Skeletal muscle tissue (tissue), 4 donors: ENCODE results near the gene KRTAP10-6. TPM values are rescaled to one million over a fixed set of nuclear protein-coding genes. Genes with fewer than 3 reads are reported as not detected.
"Not testable (repeated sequence)": the region's sequence is repeated elsewhere in the genome, so short reads cannot be mapped to it uniquely, and the experiment has no call there.

Experiments used
- H3K27ac ChIP-seq: one replicate; pipeline ENCODE4 v1.7.0; 2013; ENCODE audit warnings: mild to moderate bottlenecking, low read depth, low read length, inconsistent platforms
- H3K27me3 ChIP-seq, 3 donors: one replicate each; pipeline ENCODE4 v1.7.0; 2013; ENCODE audit warnings: low read length in 3 of 3; ENCODE audit not compliant: control insufficient read depth in 3 of 3, insufficient read depth in 3 of 3
- H3K36me3 ChIP-seq, 3 donors: one replicate each; pipeline ENCODE4 v1.7.0; 2013; ENCODE audit warnings: low read length in 3 of 3; ENCODE audit not compliant: control insufficient read depth in 3 of 3, insufficient read depth in 3 of 3
- H3K4me1 ChIP-seq, 3 donors: one replicate each; pipeline ENCODE4 v1.7.0; 2013; ENCODE audit warnings: low read length in 3 of 3, mild to moderate bottlenecking in 3 of 3; ENCODE audit not compliant: control insufficient read depth in 3 of 3, insufficient read depth in 3 of 3
- H3K4me3 ChIP-seq, 3 donors: one replicate each; pipeline ENCODE4 v1.7.0; 2013; ENCODE audit warnings: low read length in 3 of 3
- H3K9ac ChIP-seq, 3 donors: one replicate each; pipeline ENCODE4 v1.7.0; 2013; ENCODE audit warnings: low read length in 3 of 3, mild to moderate bottlenecking in 3 of 3, moderate library complexity in 2 of 3, low read depth in 1 of 3
- H3K9me3 ChIP-seq, 3 donors: one replicate each; pipeline ENCODE4 v1.7.0; 2013; ENCODE audit warnings: low read length in 3 of 3; ENCODE audit not compliant: control insufficient read depth in 3 of 3
- total RNA-seq: library from RNA; depleted of rRNA; stranded (reverse); fragments of >200 nt; gene quantifications from one replicate; pipeline ENCODE4 v1.2.3, GENCODE V29; 2014
- donor health status: Osteomylitis.

Gene KRTAP10-6
- total RNA-seq, 1 donor from 2014 or later = not detected

DNA sequence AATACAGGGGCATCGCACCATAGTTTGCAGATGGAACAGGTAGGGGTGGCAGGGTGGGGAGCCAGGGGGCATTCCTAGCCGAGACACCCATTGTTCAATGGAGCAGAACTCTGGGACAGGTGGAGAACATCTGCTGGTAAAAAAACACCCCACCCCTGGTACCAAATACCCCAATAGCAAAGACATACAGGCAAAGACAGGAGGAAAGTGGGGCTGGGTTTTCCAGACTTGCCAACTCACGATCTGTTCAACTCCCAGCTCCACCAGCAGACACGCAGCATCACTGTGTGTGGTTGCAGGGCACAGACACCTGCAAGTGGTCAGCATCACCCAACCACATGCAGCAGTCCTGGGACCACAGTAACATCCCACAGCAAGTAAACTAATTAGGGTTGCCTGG is 19.2 kb upstream of the KRTAP10-6 start:
- Histone ChIP-seq H3K9me3 (peaks cover 2 to 7% (median 7%) of the 10 kb centered on the region in 3 donors), H3K36me3 (no peaks in the 10 kb centered on the region), H3K9ac (no peak overlapping the region), H3K4me1 (no peaks in the 10 kb centered on the region), H3K4me3 (no peak overlapping the region), H3K27ac (no peak overlapping the region), H3K27me3 (peaks cover 32 to 46% (median 37%) of the 10 kb centered on the region in 3 donors)

DNA sequence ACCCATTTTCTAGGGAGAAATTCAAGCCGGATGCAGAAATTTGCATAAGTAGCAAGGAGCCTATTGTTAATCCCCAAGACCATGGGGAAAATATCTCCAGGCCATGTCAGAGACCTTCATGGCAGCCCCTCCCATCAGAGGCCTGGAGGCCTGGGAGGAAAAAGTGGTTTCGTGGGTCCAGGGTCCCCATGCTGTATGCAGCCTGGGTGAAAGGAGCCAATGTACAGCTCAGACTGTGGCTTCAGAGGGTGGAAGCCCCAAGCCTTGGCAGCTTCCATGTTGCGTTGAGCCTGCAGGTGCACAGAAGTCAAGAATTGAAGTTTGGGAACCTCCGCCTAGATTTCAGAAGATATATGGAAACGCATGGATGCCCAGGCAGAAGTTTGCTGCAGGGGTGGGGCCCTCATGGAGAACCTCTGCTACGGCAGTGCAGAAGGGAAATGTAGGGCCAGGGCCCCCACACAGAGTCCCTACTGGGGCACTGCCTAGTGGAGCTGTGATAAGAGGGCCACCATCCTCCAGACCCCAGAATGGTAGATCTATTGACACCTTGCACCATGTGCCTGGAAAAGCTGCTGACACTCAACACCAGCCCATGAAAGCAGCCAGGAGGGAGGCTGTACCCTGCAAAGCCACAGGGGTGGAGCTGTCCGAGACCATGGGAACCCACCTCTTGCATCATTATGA is 18.0 kb upstream of the KRTAP10-6 start:
- H3K27me3 ChIP-seq = peaks cover 24 to 36% (median 28%) of the 10 kb centered on the region in 3 donors
- not testable (repeated sequence) for H3K9ac ChIP-seq, H3K4me1 ChIP-seq, H3K36me3 ChIP-seq, H3K4me3 ChIP-seq, H3K9me3 ChIP-seq, H3K27ac ChIP-seq

DNA sequence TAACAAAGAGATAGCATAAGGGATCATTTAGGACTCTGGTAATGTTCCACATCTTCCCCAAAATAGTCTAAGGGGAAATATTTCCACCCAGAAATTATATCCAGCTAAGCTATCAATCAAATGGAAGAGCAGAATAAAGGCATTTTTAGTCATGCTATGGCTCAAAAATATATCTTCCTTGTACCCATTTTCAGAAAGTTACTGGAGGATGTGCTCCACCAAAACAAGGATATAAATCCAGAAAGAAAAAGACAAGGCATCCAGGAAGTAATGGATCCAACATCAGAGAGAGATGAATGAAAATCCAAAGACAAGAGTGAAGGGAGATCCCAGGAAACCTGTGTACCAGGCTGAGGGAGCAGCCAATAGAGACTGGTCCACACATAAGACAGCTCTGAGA is 16.9 kb upstream of the KRTAP10-6 start:
- Histone ChIP-seq H3K36me3 (no peaks in the 10 kb centered on the region), H3K4me1 (no peaks in the 10 kb centered on the region), H3K27ac (no peak overlapping the region), H3K27me3 (peaks cover 16 to 26% (median 18%) of the 10 kb centered on the region in 3 donors), H3K9ac (no peak overlapping the region), H3K9me3 (peaks cover 2 to 9% (median 7%) of the 10 kb centered on the region in 3 donors), H3K4me3 (no peak overlapping the region)

DNA sequence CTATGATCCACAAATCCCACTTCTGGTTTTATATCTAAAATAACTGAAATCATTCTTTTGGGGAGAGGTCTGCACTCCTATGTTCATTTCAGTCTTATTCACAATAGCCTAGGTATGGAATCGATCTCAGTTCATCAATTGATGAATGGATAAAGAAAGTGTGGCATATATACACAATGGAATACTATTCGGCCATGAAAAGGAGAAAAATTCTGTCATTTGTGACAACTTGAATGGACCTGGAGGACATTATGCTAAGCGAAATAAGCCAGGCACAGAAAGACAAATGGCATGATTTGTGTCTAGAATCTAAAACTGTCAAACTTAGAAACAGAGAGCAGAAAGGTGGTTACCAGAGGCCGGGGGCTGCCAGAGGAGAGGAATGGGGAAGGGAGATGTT is 14.2 kb upstream of the KRTAP10-6 start:
- peaks cover 2 to 8% (median 2%) of the 10 kb centered on the region in 3 donors for H3K9me3 ChIP-seq

DNA sequence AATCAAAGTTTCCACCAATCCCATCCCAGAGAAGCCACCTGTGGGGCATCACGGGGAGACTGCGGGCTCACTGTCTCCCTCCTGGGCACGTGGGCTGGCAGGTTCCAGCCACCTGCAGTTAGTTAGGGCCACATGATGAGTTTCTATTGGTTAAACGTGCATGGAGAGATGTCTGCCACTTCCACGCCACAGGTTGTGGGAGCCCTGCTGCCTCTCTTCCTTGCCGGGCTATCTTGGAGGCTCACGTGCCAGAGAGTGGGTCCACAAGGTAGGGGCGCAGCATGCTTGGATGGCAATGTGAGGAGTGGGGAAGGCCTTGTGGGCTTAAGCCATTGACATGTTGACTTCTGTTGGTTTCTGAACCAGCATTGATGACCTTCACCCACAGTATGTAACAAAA is 11.6 kb upstream of the KRTAP10-6 start:
- H3K27ac ChIP-seq = no peak overlapping the region
- peaks cover 0 to 5% (median 0%) of the 10 kb centered on the region in 3 donors for H3K9me3 ChIP-seq
- no peak overlapping the region for H3K9ac ChIP-seq
- H3K27me3 ChIP-seq = peaks cover 34 to 47% (median 42%) of the 10 kb centered on the region in 3 donors
- no peaks in the 10 kb centered on the region for H3K4me1 ChIP-seq
- no peak overlapping the region for H3K4me3 ChIP-seq
- H3K36me3 ChIP-seq = no peaks in the 10 kb centered on the region

More for the DNA sequence above, 14.2 kb upstream of the KRTAP10-6 start:
- Histone ChIP-seq H3K4me3 (no peak overlapping the region), H3K27ac (no peak overlapping the region), H3K36me3 (no peaks in the 10 kb centered on the region), H3K4me1 (no peaks in the 10 kb centered on the region), H3K27me3 (peaks cover 21 to 32% (median 26%) of the 10 kb centered on the region in 3 donors), H3K9ac (no peak overlapping the region)

DNA sequence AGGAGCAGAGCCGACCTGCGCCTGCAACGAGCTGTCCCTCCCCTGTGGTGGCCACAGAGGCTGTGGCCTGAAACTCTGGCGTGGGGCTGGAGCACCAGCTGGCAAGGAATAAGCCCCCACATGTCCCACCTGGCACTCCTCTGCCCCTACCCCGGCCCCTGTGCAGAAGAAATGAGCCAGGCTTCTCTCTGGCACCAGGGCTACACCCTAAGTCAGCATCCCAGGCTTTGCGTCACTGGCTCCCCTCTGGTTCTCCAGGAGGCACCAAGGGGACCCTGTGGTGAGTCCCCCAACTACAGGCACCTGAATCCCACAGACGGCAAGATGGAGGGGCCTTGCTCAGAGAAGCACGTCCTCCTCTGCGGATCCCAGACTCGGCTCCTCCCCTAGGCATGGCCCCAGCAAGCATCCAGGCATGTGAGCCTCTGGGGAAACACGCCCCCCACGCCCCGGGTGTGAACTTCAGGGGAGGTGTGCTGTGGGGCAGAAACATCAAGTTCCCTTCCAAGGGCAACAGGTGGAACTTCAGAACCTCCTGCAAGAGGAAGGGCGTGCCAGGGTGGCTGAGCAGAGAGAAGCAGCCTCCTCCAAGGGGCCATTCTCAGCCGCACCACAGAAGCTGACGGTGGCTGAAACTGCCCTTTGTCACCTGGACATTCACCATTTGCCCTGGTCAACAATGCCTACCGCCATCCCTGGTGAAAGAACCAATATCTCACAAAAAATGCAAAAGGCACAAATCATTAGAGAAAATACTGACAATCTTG is 11.0 kb upstream of the KRTAP10-6 start:
- H3K36me3 ChIP-seq = no peaks in the 10 kb centered on the region
- H3K27ac ChIP-seq = no peak overlapping the region
- H3K9me3 ChIP-seq = peaks cover 0 to 5% (median 0%) of the 10 kb centered on the region in 3 donors
- peaks cover 35 to 47% (median 47%) of the 10 kb centered on the region in 3 donors for H3K27me3 ChIP-seq
- no peak overlapping the region for H3K4me3 ChIP-seq
- H3K9ac ChIP-seq = no peak overlapping the region
- no peaks in the 10 kb centered on the region for H3K4me1 ChIP-seq

DNA sequence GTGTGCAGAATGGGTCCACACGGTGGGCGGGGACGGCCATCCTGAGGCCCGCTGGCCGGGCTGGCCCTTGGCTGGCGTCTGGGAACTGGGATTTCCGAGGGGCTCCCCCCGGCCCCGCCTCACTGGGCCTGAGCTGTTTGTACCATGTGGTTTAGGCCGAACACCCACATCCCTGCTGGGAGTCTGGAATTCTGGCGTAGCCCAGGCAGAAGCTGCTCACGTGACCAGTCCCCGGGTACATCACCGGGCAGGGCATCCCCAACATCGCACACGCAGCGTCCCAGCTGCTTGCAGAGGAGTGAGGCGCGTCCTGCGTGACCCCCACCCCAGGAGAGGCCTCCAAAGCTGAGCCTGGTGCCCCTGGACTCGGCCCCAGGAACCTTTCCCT is 10.2 kb upstream of the KRTAP10-6 start:
- H3K9me3 ChIP-seq = peaks cover 0 to 5% (median 0%) of the 10 kb centered on the region in 3 donors
- no peak overlapping the region for H3K4me3 ChIP-seq
- no peaks in the 10 kb centered on the region for H3K36me3 ChIP-seq
- H3K27me3 ChIP-seq = peaks cover 40 to 52% (median 47%) of the 10 kb centered on the region in 3 donors
- H3K27ac ChIP-seq = no peak overlapping the region
- no peaks in the 10 kb centered on the region for H3K4me1 ChIP-seq
- H3K9ac ChIP-seq = no peak overlapping the region

DNA sequence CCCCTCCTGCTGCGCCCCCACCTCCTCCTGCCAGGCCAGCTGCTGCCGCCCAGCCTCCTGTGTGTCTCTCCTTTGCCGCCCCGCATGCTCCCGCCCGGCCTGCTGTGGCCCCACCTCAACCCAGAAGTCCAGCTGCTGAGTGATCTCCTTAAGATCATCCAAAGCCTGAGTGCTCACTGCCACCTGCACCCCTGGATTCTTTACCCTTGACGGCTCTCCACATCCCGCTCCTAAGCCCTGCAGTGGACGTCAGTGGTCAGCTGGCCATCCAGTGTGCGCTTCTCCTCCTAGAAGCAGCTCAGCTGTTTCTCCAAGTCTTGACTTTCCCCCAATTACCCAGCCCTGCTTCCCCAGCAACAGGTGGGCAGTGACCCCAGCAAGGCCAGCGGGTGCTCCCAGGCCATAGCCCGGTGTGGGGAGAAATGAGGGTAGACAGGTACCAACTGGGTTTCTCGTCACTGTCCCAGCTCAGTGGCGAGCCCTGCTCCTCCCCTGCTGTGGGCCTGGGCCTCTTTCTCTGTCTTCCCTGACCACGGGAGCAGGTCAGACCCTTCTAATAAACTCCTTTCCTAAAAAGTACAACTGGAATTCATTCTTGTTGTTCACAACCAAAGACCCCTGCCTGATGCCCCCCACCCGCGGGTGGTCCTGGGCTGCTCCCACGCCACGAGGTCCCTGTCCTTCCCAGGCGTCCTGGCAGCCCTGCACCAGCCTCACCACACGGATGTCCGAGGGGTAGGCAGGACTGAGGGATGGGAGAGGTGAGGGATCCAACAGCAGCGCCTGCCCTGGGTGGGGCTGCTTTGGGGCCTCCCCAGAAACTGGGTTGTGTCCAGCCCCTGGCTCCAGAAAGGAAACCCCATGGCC is 9.5 kb upstream of the KRTAP10-6 start:
- H3K36me3 ChIP-seq = no peaks in the 10 kb centered on the region
- peaks cover 0 to 5% (median 0%) of the 10 kb centered on the region in 3 donors for H3K9me3 ChIP-seq
- H3K27me3 ChIP-seq = peaks cover 41 to 48% (median 47%) of the 10 kb centered on the region in 3 donors
- no peak overlapping the region for H3K4me3 ChIP-seq
- no peak overlapping the region for H3K27ac ChIP-seq
- H3K4me1 ChIP-seq = no peaks in the 10 kb centered on the region
- H3K9ac ChIP-seq = no peak overlapping the region

DNA sequence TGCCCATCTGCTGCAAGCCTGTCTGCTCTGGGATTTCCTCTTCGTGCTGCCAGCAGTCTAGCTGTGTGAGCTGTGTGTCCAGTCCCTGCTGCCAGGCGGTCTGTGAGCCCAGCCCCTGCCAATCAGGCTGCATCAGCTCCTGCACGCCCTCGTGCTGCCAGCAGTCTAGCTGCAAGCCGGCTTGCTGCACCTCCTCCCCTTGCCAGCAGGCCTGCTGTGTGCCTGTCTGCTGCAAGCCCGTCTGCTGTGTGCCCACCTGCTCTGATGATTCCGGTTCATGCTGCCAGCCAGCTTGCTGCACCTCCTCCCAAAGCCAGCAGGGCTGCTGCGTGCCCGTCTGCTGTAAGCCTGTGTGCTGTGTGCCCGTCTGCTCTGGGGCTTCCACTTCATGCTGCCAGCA is 8.8 kb upstream of the KRTAP10-6 start:
- not testable (repeated sequence) for H3K9ac ChIP-seq, H3K36me3 ChIP-seq, H3K9me3 ChIP-seq, H3K4me3 ChIP-seq, H3K4me1 ChIP-seq, H3K27ac ChIP-seq
- H3K27me3 ChIP-seq = peaks cover 41 to 54% (median 50%) of the 10 kb centered on the region in 3 donors
